ENCODE measurements around the gene ALDH1L2. TPM values are rescaled to one million over a fixed set of nuclear protein-coding genes. Genes with fewer than 3 reads are reported as not detected.

Gene ALDH1L2
- total RNA-seq, 4 donors from 2014 or later: 7.2 to 12.2 (median 10.2) TPM

GRCh38 chr12:105109465-105110212 is 25.4 kb upstream of the ALDH1L2 start:
- TF ChIP-seq CTCF (IDR thresholded peaks at IDR 0.05) (no peak), POLR2A (IDR thresholded peaks at IDR 0.05) (no peak), EP300 (IDR thresholded peaks at IDR 0.05) (no peak)
- Histone ChIP-seq H3K9me3 (no peaks in the 10 kb centered on the region), H3K4me1 (peaks cover 0 to 67% (median 18%) of the 10 kb centered on the region in 4 donors), H3K36me3 (peaks cover 0 to 21% (median 0%) of the 10 kb centered on the region in 3 donors), H3K4me3 (peak overlapping the region in 3 of 4 donors; percentile 1 to 92 (median 86)), H3K27me3 (no peaks in the 10 kb centered on the region), H3K27ac (peak overlapping the region in 3 of 4 donors; percentile 93 to 97 (median 94))
- WGBS, 2 donors: 43 to 50% methylated on average over 13 of the region's 13 CpGs
- DNase-seq (ENCODE audit: low spot score in 2 of 2): peak in 1 of 2 donors; percentile 6

GRCh38 chr12:105107494-105108371 is 23.5 kb upstream of the ALDH1L2 start, which contains the start of gene WASHC4:
Gene WASHC4 (plus strand): TSS chr12:105107731. CDS start chr12:105107801, 70 bp downstream.
- Histone ChIP-seq H3K4me3 (peak within 1 kb of the TSS; percentile 61 to 94 (median 89)), H3K9me3 (no peaks in the 10 kb centered on the region), H3K4me1 (peaks cover 0 to 48% (median 14%) of the 10 kb centered on the region in 4 donors), H3K27ac (peak within 1 kb of the TSS; percentile 93 to 97 (median 94)), H3K27me3 (no peaks in the 10 kb centered on the region), H3K36me3 (peaks cover 0 to 11% (median 0%) of the 10 kb centered on the region in 3 donors)
- WGBS, 2 donors: 0 to 1% methylated on average over 59 to 76 of the region's 85 CpGs
- DNase-seq (ENCODE audit: low spot score in 2 of 2): peak; percentile 89 to 91
- TF ChIP-seq EP300 (IDR thresholded peaks at IDR 0.05) (peak in 1 of 2 donors; percentile 97), CTCF (IDR thresholded peaks at IDR 0.05) (peak in 2 of 5 experiments; percentile 19 to 43), POLR2A (IDR thresholded peaks at IDR 0.05) (peak; percentile 91 to 97)

- 1 to 2% methylated on average over 15 of the region's 15 CpGs for WGBS, 2 donors
- Histone ChIP-seq H3K4me3 (peak overlapping the region; percentile 61 to 94 (median 89)), H3K9me3 (no peaks in the 10 kb centered on the region), H3K4me1 (peaks cover 0 to 43% (median 14%) of the 10 kb centered on the region in 4 donors), H3K27ac (peak overlapping the region; percentile 76 to 97 (median 94)), H3K36me3 (peaks cover 0 to 5% (median 0%) of the 10 kb centered on the region in 3 donors), H3K27me3 (no peaks in the 10 kb centered on the region)
- peak in 1 of 2 donors; percentile 30 for DNase-seq (ENCODE audit: low spot score in 2 of 2)
- TF ChIP-seq POLR2A (IDR thresholded peaks at IDR 0.05): no peak
- TF ChIP-seq CTCF (IDR thresholded peaks at IDR 0.05): no peak
- TF ChIP-seq EP300 (IDR thresholded peaks at IDR 0.05): no peak
Observed at GRCh38 chr12:105107171-105107493, 22.9 kb upstream of the ALDH1L2 start.

- H3K4me1 ChIP-seq: peaks cover 0 to 38% (median 13%) of the 10 kb centered on the region in 4 donors
- peaks cover 0 to under 1% (median 0%) of the 10 kb centered on the region in 3 donors for H3K36me3 ChIP-seq
- 49 to 52% methylated on average over 7 of the region's 7 CpGs for WGBS, 2 donors
- no peaks in the 10 kb centered on the region for H3K9me3 ChIP-seq
- no peak for DNase-seq (ENCODE audit: low spot score in 2 of 2)
- peak overlapping the region; percentile 61 to 94 (median 89) for H3K4me3 ChIP-seq
- TF ChIP-seq EP300 (IDR thresholded peaks at IDR 0.05) (no peak), POLR2A (IDR thresholded peaks at IDR 0.05) (no peak), CTCF (IDR thresholded peaks at IDR 0.05) (no peak)
- H3K27me3 ChIP-seq: no peaks in the 10 kb centered on the region
- H3K27ac ChIP-seq: peak overlapping the region in 3 of 4 donors; percentile 76 to 97 (median 93)
Observed at GRCh38 chr12:105106621-105107020, 22.4 kb upstream of the ALDH1L2 start.
